DND-41 (cell line): Measurements from ENCODE around the gene SLC41A1.

Experiments
- CTCF ChIP-seq: IDR thresholded peaks from 2 replicates; pipeline ENCODE4 v1.5.1; 2012; ENCODE audit warnings: borderline replicate concordance, low read length, moderate library complexity, mild to moderate bottlenecking; ENCODE audit not compliant: poor library complexity, severe bottlenecking; ENCODE audit errors: extremely low read depth
- EZH2 ChIP-seq: IDR thresholded peaks from 3 replicates; pipeline ENCODE4 v1.6.1; 2012; ENCODE audit warnings: borderline replicate concordance, low read depth, mild to moderate bottlenecking, moderate library complexity, low read length, inconsistent platforms; ENCODE audit not compliant: severe bottlenecking

GRCh38 chr1:205797168-205797567 lies 15.8 kb downstream of the SLC41A1 start:
- TF ChIP-seq CTCF (no peak), EZH2 (no peak)
